Left forelimb (tissue), 1 donor: ENCODE results near the gene DPYD.

Experiments used
- DNase-seq: peaks from one replicate; pipeline ENCODE4 v3.0.0-alpha.2; 2018; ENCODE audit warnings: low spot score

DPYD gene

GRCh38 chr1:97610102-97610501, 310.7 kb downstream of the DPYD start:
- no peak for DNase-seq

- no peak for DNase-seq
Measured at GRCh38 chr1:97608272-97608671, 312.6 kb downstream of the DPYD start.

GRCh38 chr1:97603776-97604175, 317.1 kb downstream of the DPYD start:
- no peak for DNase-seq

GRCh38 chr1:97603218-97603617, 317.6 kb downstream of the DPYD start:
- DNase-seq: no peak

GRCh38 chr1:97599447-97599846, 321.4 kb downstream of the DPYD start:
- DNase-seq: no peak

- no peak for DNase-seq
Measured at GRCh38 chr1:97593192-97593591, 327.6 kb downstream of the DPYD start.

GRCh38 chr1:97588772-97589171, 332.1 kb downstream of the DPYD start:
- DNase-seq: no peak

GRCh38 chr1:97581614-97582051, 339.2 kb downstream of the DPYD start:
- DNase-seq: no peak

- DNase-seq: no peak
Measured at GRCh38 chr1:97577613-97578012, 343.2 kb downstream of the DPYD start.

GRCh38 chr1:97573553-97573952, 347.3 kb downstream of the DPYD start:
- no peak for DNase-seq

- DNase-seq: no peak
Measured at GRCh38 chr1:97572561-97572960, 348.3 kb downstream of the DPYD start.

GRCh38 chr1:97571760-97572159, 349.1 kb downstream of the DPYD start:
- DNase-seq: no peak

GRCh38 chr1:97570691-97571090, 350.1 kb downstream of the DPYD start:
- DNase-seq: no peak

GRCh38 chr1:97567000-97567749, 353.7 kb downstream of the DPYD start:
- DNase-seq: no peak

- DNase-seq: no peak
Measured at GRCh38 chr1:97565886-97566285, 354.9 kb downstream of the DPYD start.

GRCh38 chr1:97563926-97564325, 356.9 kb downstream of the DPYD start:
- no peak for DNase-seq

- no peak for DNase-seq
Measured at GRCh38 chr1:97562081-97562480, 358.8 kb downstream of the DPYD start.

- no peak for DNase-seq
Measured at GRCh38 chr1:97560714-97561113, 360.1 kb downstream of the DPYD start.

- no peak for DNase-seq
Measured at GRCh38 chr1:97553971-97554370, 366.9 kb downstream of the DPYD start.

GRCh38 chr1:97551113-97551512, 369.7 kb downstream of the DPYD start:
- no peak for DNase-seq

- no peak for DNase-seq
Measured at GRCh38 chr1:97545446-97545845, 375.4 kb downstream of the DPYD start.

GRCh38 chr1:97540346-97540888, 380.4 kb downstream of the DPYD start:
- no peak for DNase-seq

GRCh38 chr1:97538113-97538512, 382.7 kb downstream of the DPYD start:
- no peak for DNase-seq

- DNase-seq: no peak
Measured at GRCh38 chr1:97533358-97533757, 387.5 kb downstream of the DPYD start.
